Endodermal cell (in vitro differentiated cells): ENCODE results near the gene PTGR1. TPM values are rescaled to one million over a fixed set of nuclear protein-coding genes. Genes with fewer than 3 reads are reported as not detected.

Source experiments
- DNase-seq: peaks from one replicate; pipeline ENCODE4 v3.0.0-alpha.2; 2017
- H3K27ac ChIP-seq: 2 replicates; pipeline ENCODE4 v1.5.1; 2013; ENCODE audit warnings: mild to moderate bottlenecking, low read depth, low read length, moderate library complexity
- H3K27me3 ChIP-seq: 2 replicates; pipeline ENCODE4 v1.6.1; 2013; ENCODE audit warnings: mild to moderate bottlenecking, low read length, moderate library complexity; ENCODE audit not compliant: insufficient read depth, control insufficient read depth, poor library complexity, severe bottlenecking
- H3K36me3 ChIP-seq: 2 replicates; pipeline ENCODE4 v1.7.0; 2013; ENCODE audit warnings: mild to moderate bottlenecking, low read length, moderate library complexity; ENCODE audit not compliant: control insufficient read depth, insufficient read depth
- H3K4me1 ChIP-seq: one replicate; pipeline ENCODE4 v1.7.0; 2013; ENCODE audit warnings: low read length; ENCODE audit not compliant: control insufficient read depth, insufficient read depth
- H3K4me3 ChIP-seq: 2 replicates; pipeline ENCODE4 v1.5.1; 2013; ENCODE audit warnings: mild to moderate bottlenecking, low read length, moderate library complexity
- H3K9ac ChIP-seq: 2 replicates; pipeline ENCODE4 v1.6.1; 2013; ENCODE audit warnings: mild to moderate bottlenecking, low read length, moderate library complexity; ENCODE audit not compliant: poor library complexity, severe bottlenecking; ENCODE audit errors: extremely low read depth
- H3K9me3 ChIP-seq: 2 replicates; pipeline ENCODE4 v1.6.1; 2013; ENCODE audit warnings: mild to moderate bottlenecking, low read length, moderate library complexity; ENCODE audit not compliant: control insufficient read depth
- H3K27ac Mint-ChIP-seq: 2 replicates; pipeline ENCODE4 v1.8.0; 2020; ENCODE audit warnings: mixed read lengths
- H3K27me3 Mint-ChIP-seq: 2 replicates; pipeline ENCODE4 v1.8.0; 2021; ENCODE audit warnings: mild to moderate bottlenecking, mixed read lengths; ENCODE audit not compliant: insufficient read depth
- H3K36me3 Mint-ChIP-seq: 2 replicates; pipeline ENCODE4 v1.8.0; 2020; ENCODE audit warnings: low read depth, mixed read lengths
- H3K4me1 Mint-ChIP-seq: 2 replicates; pipeline ENCODE4 v1.8.0; 2020; ENCODE audit warnings: mixed read lengths
- H3K4me3 Mint-ChIP-seq: 2 replicates; pipeline ENCODE4 v1.8.0; 2020; ENCODE audit warnings: mild to moderate bottlenecking, moderate library complexity, mixed read lengths
- H3K9me3 Mint-ChIP-seq: 2 replicates; pipeline ENCODE4 v1.8.0; 2020; ENCODE audit warnings: mild to moderate bottlenecking, mixed read lengths
- CTCF ChIP-seq: fragments of 200-600 bp; sonication (generic); conservative IDR thresholded peaks from 2 replicates; pipeline ENCODE4 v1.5.0; 2021; ENCODE audit warnings: antibody characterized with exemption, mild to moderate bottlenecking
- WGBS, 2 experiments: methylation state at CpG; one replicate each; pipeline versions ENCODE4 v1.1.5 to v1.1.7; 2013; ENCODE audit warnings: missing lambda C conversion rate in 2 of 2, mixed read lengths in 1 of 2; ENCODE audit not compliant: insufficient coverage in 1 of 2, insufficient read length in 1 of 2; 5-methylcytosine and 5-hydroxymethylcytosine counted together
- total RNA-seq, 2 donors: library from RNA; stranded (reverse); fragmentation: NEBNext Ultra II Directional in 1 of 2; extraction: Animal tissue kit (Norgen Biotek cat#: 25700) in 1 of 2; gene quantifications; 2 replicates in 1 of 2; 3 replicates in 1 of 2; pipeline ENCODE4 v1.2.1, GENCODE V29; 2021

PTGR1 gene
- total RNA-seq, 2 donors from 2014 or later, result 204 to 442 TPM

- 81 to 94% methylated on average over 4 of the region's 4 CpGs for WGBS, 2 experiments
- Mint-ChIP-seq H3K9me3 (no peaks in the 10 kb centered on the region), H3K27ac (no peak overlapping the region), H3K4me3 (no peak overlapping the region), H3K27me3 (no peaks in the 10 kb centered on the region), H3K36me3 (peaks cover 50% of the 10 kb centered on the region), H3K4me1 (peaks cover 10% of the 10 kb centered on the region)
- no peak overlapping the region for H3K4me3 ChIP-seq
- no peak overlapping the region for H3K9ac ChIP-seq
- DNase-seq, result no peak
- peaks cover under 1% of the 10 kb centered on the region for H3K9me3 ChIP-seq
- no peaks in the 10 kb centered on the region for H3K4me1 ChIP-seq
- no peak for TF ChIP-seq CTCF
- H3K27ac ChIP-seq, result no peak overlapping the region
- H3K27me3 ChIP-seq, result no peaks in the 10 kb centered on the region
- H3K36me3 ChIP-seq, result peaks cover 67% of the 10 kb centered on the region
Measured at GRCh38 chr9:111648066-111648465, 48.6 kb upstream of the PTGR1 start.

GRCh38 chr9:111646417-111646816 lies 47.0 kb upstream of the PTGR1 start:
- DNase-seq, result no peak
- H3K9me3 ChIP-seq, result peaks cover 5% of the 10 kb centered on the region
- no peak overlapping the region for H3K27ac ChIP-seq
- no peaks in the 10 kb centered on the region for H3K4me1 ChIP-seq
- peaks cover 12% of the 10 kb centered on the region for H3K4me1 Mint-ChIP-seq
- H3K9me3 Mint-ChIP-seq, result no peaks in the 10 kb centered on the region
- H3K27ac Mint-ChIP-seq, result no peak overlapping the region
- no peak overlapping the region for H3K4me3 Mint-ChIP-seq
- H3K36me3 Mint-ChIP-seq, result peaks cover 54% of the 10 kb centered on the region
- no peak for TF ChIP-seq CTCF
- H3K36me3 ChIP-seq, result peaks cover 66% of the 10 kb centered on the region
- H3K27me3 ChIP-seq, result no peaks in the 10 kb centered on the region
- H3K4me3 ChIP-seq, result no peak overlapping the region
- H3K27me3 Mint-ChIP-seq, result no peaks in the 10 kb centered on the region
- 97 to 100% methylated on average over 1 to 2 of the region's 2 CpGs for WGBS, 2 experiments
- no peak overlapping the region for H3K9ac ChIP-seq

GRCh38 chr9:111645806-111646205 lies 46.4 kb upstream of the PTGR1 start:
- Histone ChIP-seq H3K4me1 (no peaks in the 10 kb centered on the region), H3K27me3 (no peaks in the 10 kb centered on the region), H3K27ac (no peak overlapping the region), H3K36me3 (peaks cover 63% of the 10 kb centered on the region), H3K9me3 (peaks cover 5% of the 10 kb centered on the region), H3K4me3 (no peak overlapping the region), H3K9ac (no peak overlapping the region)
- no peaks in the 10 kb centered on the region for H3K9me3 Mint-ChIP-seq
- 86% methylated on average over 1 of the region's 1 CpG; no CpG with 5 or more reads in 1 of the 2 experiments for WGBS, 2 experiments
- no peak overlapping the region for H3K4me3 Mint-ChIP-seq
- no peak overlapping the region for H3K27ac Mint-ChIP-seq
- no peaks in the 10 kb centered on the region for H3K27me3 Mint-ChIP-seq
- peaks cover 12% of the 10 kb centered on the region for H3K4me1 Mint-ChIP-seq
- no peak for DNase-seq
- H3K36me3 Mint-ChIP-seq, result peaks cover 54% of the 10 kb centered on the region
- no peak for TF ChIP-seq CTCF
